NT2/D1 (cell line): ENCODE data around the gene GPSM1.
A peak's percentile ranks its signal among the peaks of the same experiment; 100 is the strongest.

Experiments used
- DNase-seq: peaks from one replicate; pipeline ENCODE4 v3.0.0-alpha.2; 2011; ENCODE audit warnings: low read depth, low spot score
- H3K27me3 ChIP-seq: 2 replicates; pipeline ENCODE4 v1.6.0; 2011; ENCODE audit warnings: mild to moderate bottlenecking; ENCODE audit not compliant: insufficient read length, insufficient read depth
- H3K36me3 ChIP-seq: 2 replicates; pipeline ENCODE4 v1.6.1; 2011; ENCODE audit warnings: mild to moderate bottlenecking, low read length, mixed read lengths; ENCODE audit not compliant: insufficient read depth, insufficient read length
- H3K4me1 ChIP-seq: 2 replicates; pipeline ENCODE4 v1.5.1; 2011; ENCODE audit not compliant: insufficient read depth, insufficient read length
- H3K4me3 ChIP-seq: 2 replicates; pipeline ENCODE4 v1.5.1; 2011; ENCODE audit warnings: low read depth; ENCODE audit not compliant: insufficient read length
- H3K9ac ChIP-seq: 2 replicates; pipeline ENCODE4 v1.6.0; 2011; ENCODE audit warnings: low read depth; ENCODE audit not compliant: insufficient read length
- H3K9me3 ChIP-seq: 2 replicates; pipeline ENCODE4 v1.5.1; 2011; ENCODE audit warnings: mild to moderate bottlenecking, low read length; ENCODE audit not compliant: insufficient read depth
- SUZ12 ChIP-seq: IDR thresholded peaks from 2 replicates; pipeline ENCODE4 v1.6.1; 2011; ENCODE audit not compliant: insufficient read length, insufficient read depth; ENCODE audit errors: extremely low read depth
- YY1 ChIP-seq: IDR thresholded peaks from 2 replicates; pipeline ENCODE4 v1.6.1; 2011; ENCODE audit not compliant: insufficient read length, insufficient read depth
- ZNF274 ChIP-seq: IDR thresholded peaks from 2 replicates; pipeline ENCODE4 v1.6.1; 2011; ENCODE audit warnings: mild to moderate bottlenecking, low read depth, low read length

Gene GPSM1

DNA sequence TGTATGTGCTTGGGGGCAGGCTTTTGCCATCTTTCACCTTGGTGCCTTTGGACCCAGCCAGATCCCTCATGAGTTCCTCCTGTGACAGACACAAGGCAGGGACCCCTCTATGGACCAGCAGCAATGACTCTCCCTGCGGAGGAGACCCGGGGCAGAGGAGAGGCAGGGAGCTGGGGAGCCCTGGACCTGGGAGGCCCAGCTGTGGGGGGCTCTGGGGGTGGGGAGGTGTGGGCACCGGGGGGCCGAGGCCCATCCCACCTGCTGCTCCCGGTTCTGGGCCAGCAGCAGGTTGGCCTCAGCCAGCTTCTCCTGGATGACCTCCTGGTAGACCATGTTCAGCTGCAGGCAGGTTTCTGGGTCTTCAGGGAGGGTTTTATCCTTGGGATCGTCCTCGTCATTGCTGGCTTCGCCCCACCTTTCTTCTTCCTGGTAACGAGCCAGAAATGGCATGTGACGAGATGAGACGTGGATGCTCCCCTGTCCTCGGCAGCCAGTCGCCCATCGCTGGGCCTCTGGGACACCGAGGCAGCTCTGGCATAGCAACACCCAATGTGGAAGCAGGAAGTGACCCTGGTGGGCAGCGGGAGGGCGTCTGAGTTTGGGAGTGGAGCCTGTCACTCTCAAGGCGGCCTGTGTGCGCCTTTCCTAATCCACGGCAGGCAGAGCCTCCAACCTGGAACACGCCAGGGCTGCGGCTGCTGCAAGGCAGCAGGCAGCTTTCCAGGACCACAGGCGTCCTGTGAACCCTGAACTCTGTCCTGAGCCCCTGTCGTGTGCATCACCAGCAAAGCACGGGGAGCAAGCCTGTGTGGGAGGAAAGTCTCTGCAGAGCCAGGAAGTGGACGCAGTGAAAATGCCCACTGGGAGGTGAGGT lies 68.2 kb downstream of the GPSM1 start:
- no peaks in the 10 kb centered on the region for H3K9me3 ChIP-seq
- H3K9ac ChIP-seq: no peak overlapping the region
- H3K27me3 ChIP-seq: no peaks in the 10 kb centered on the region
- no peak for TF ChIP-seq SUZ12
- no peak for TF ChIP-seq ZNF274
- no peak for TF ChIP-seq YY1
- no peak for DNase-seq
- no peak overlapping the region for H3K4me3 ChIP-seq
- H3K36me3 ChIP-seq: peaks cover 83% of the 10 kb centered on the region
- H3K4me1 ChIP-seq: peaks cover 14% of the 10 kb centered on the region

DNA sequence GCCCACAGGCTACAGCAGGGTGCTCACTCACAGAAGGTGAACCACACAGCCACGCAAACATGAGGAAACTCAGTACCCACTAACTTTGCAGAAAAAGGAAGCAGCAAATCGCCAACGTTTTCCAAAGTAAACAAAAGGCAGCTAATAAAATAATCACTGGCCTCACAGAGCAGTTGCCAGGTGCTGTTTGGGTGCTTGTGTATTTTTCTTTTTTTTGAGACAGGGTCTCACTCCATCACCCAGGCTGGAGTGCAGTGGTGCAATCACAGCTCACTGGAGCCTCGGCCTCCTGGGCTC lies 68.8 kb downstream of the GPSM1 start:
- peaks cover 85% of the 10 kb centered on the region for H3K36me3 ChIP-seq
- H3K9ac ChIP-seq: no peak overlapping the region
- H3K27me3 ChIP-seq: no peaks in the 10 kb centered on the region
- H3K9me3 ChIP-seq: no peaks in the 10 kb centered on the region
- DNase-seq: no peak
- TF ChIP-seq YY1 (no peak), ZNF274 (no peak), SUZ12 (no peak)
- H3K4me1 ChIP-seq: peaks cover 14% of the 10 kb centered on the region
- no peak overlapping the region for H3K4me3 ChIP-seq

GRCh38 chr9:136397643-136398042 lies 70.3 kb downstream of the GPSM1 start:
- Histone ChIP-seq H3K27me3 (no peaks in the 10 kb centered on the region), H3K36me3 (peaks cover 85% of the 10 kb centered on the region), H3K4me3 (no peak overlapping the region), H3K9ac (no peak overlapping the region), H3K9me3 (no peaks in the 10 kb centered on the region), H3K4me1 (peaks cover 14% of the 10 kb centered on the region)
- no peak for TF ChIP-seq ZNF274
- TF ChIP-seq SUZ12: no peak
- no peak for TF ChIP-seq YY1
- no peak for DNase-seq

- peak overlapping the region; percentile 95 for H3K4me3 ChIP-seq
- H3K9me3 ChIP-seq: no peaks in the 10 kb centered on the region
- no peak for TF ChIP-seq YY1
- no peak for TF ChIP-seq SUZ12
- no peak for TF ChIP-seq ZNF274
- H3K9ac ChIP-seq: peak overlapping the region; percentile 99
- peaks cover 79% of the 10 kb centered on the region for H3K36me3 ChIP-seq
- H3K27me3 ChIP-seq: no peaks in the 10 kb centered on the region
- peaks cover 14% of the 10 kb centered on the region for H3K4me1 ChIP-seq
- no peak for DNase-seq
Measured at GRCh38 chr9:136398286-136398685, 70.9 kb downstream of the GPSM1 start.

DNA sequence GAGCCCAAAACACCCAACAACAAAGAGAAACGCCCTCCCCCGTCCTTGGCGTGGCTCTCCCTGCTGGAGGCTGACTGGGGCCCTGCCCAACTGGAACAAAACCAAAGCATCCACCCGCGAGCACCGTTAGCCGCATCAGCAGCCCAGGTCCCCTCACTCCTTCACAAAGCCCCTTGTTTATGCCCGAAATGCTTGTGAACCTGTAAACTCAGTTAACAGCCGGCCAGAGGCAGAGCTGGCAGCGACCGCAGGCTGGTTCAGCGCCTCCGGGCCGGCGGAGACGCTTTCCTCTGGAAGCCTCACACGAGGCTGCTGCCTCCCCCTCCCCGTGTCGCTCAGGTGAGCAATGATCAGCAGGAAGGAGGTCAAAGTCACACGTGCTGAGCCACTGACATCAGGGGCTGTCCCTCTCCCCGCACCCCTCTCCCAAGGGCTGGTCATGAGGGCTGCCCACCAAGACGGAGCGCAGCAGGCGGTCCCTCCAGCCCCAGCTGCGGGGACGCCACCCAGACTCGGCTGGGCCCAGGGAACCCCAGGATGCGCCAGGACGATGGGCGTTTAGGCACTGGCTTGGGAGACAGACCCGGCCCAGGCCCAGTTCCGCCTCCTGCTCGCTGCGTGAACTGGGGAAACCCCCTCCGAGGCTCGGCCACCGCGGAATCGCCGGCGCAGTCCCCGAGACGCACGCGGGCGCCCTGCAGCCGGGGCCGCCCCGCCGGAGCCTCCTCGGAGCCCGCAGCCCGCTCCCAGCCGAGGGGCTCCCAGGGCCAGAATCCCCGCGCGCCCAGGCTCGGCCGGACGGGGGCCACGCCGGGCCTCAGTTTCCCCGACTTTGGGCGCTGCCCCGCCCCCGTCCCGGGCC lies 72.1 kb downstream of the GPSM1 start:
- peaks cover 15% of the 10 kb centered on the region for H3K4me1 ChIP-seq
- no peak for TF ChIP-seq YY1
- TF ChIP-seq SUZ12: no peak
- peak overlapping the region; percentile 95 for H3K4me3 ChIP-seq
- no peaks in the 10 kb centered on the region for H3K27me3 ChIP-seq
- no peaks in the 10 kb centered on the region for H3K9me3 ChIP-seq
- H3K36me3 ChIP-seq: peaks cover 79% of the 10 kb centered on the region
- H3K9ac ChIP-seq: peak overlapping the region; percentile 99
- no peak for DNase-seq

DNA sequence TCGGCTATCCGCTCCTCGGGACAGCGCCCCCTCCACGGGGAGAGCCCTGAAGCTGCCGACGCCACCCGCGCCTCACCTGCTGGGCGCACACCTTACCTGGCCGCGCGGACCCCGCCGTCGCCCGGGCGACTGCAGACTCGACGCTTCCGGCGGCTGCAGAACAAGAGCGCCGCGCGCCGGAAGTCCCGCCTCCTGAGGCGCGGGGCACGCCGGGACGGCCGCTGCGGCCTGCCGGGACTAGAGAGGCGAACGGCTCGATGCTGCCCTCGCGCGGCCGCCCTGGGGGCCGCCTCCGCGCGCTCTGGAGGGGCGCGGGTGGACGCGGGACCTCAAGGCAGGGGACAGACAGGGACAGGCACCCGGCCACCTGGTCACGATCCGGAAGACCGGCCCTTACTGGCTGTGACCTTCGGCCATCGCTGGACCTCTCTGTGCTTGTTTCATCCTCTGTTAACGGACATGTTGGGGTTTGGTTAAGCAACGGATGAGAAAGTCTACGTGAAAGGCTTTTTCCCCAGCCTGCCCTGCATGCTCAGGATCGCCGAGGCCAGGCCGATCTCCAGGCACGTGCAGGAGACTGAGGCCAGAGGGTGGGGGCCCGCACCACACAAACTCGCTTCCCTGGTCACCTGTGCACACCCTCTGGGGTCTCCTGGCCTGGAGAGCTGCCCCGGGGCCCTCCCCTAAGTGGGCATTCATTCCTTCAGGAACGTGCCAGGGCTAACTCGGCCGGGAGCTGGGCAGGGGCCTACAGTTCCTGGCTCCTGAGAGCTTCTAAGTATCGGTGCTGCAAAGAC lies 72.9 kb downstream of the GPSM1 start, which contains the start of gene SNAPC4:
Gene SNAPC4 (minus strand): TSS at position 133 of the 797 bp plus-strand sequence. CDS start 1,742 bp downstream, outside the sequence.
- no peak for TF ChIP-seq ZNF274
- peak; percentile 21 for TF ChIP-seq YY1
- Histone ChIP-seq H3K9me3 (no peaks in the 10 kb centered on the region), H3K4me1 (peaks cover 15% of the 10 kb centered on the region), H3K4me3 (peak within 1 kb of the TSS; percentile 95), H3K36me3 (peaks cover 79% of the 10 kb centered on the region), H3K27me3 (no peaks in the 10 kb centered on the region), H3K9ac (peak within 1 kb of the TSS; percentile 99)
- DNase-seq: peak; percentile 86
